ENCODE measurements around the gene PCNX4.

- TF ChIP-seq CTCF (IDR thresholded peaks at IDR 0.05) (no peak), POLR2A (IDR thresholded peaks at IDR 0.05) (no peak)
These were observed 2.7 kb downstream of the PCNX4 start for GRCh38 chr14:60094306-60094897.

All from ovary (tissue), 3 donors.